Heart right ventricle (tissue), 16 donors: ENCODE results near the gene NCCRP1. TPM values are rescaled to one million over a fixed set of nuclear protein-coding genes. Genes with fewer than 3 reads are reported as not detected.

Experiments
- ATAC-seq, 8 donors: fragments of 200-7000 bp; cut with Tn5 transposase; one replicate each; pipeline ENCODE4 v1.9.1; 2020; ENCODE audit warnings: mild to moderate bottlenecking in 8 of 8, moderate library complexity in 8 of 8, moderate number of reproducible peaks in 1 of 8
- DNase-seq, 2 donors: peaks; one replicate each; pipeline ENCODE4 v3.0.0-alpha.2; 2020
- H3K27ac ChIP-seq, 10 donors: fragments of 200-600 bp; sonication (generic) in 2 of 10; one replicate each; pipeline versions ENCODE4 v1.5.0 to v1.8.0; 2020 to 2022; ENCODE audit warnings: mild to moderate bottlenecking in 3 of 10
- H3K27me3 ChIP-seq, 7 donors: fragments of 200-600 bp; one replicate each; pipeline ENCODE4 v1.8.0; 2021 to 2022; ENCODE audit warnings: mild to moderate bottlenecking in 2 of 7
- H3K36me3 ChIP-seq, 9 donors: fragments of 200-600 bp; sonication (generic) in 1 of 9; one replicate each; pipeline versions ENCODE4 v1.5.0 to v1.8.0; 2020 to 2022; ENCODE audit warnings: mild to moderate bottlenecking in 2 of 9
- H3K4me1 ChIP-seq, 9 donors: fragments of 200-600 bp; sonication (generic) in 1 of 9; one replicate each; pipeline versions ENCODE4 v1.5.0 to v1.8.0; 2020 to 2022; ENCODE audit warnings: mild to moderate bottlenecking in 4 of 9
- H3K4me3 ChIP-seq, 10 donors: fragments of 200-600 bp; sonication (generic) in 2 of 10; one replicate each; pipeline versions ENCODE4 v1.5.0 to v1.8.0; 2020 to 2022; ENCODE audit warnings: mild to moderate bottlenecking in 7 of 10, moderate library complexity in 2 of 10
- H3K9me3 ChIP-seq, 11 donors: fragments of 200-600 bp in 10 of 11; sonication (generic) in 2 of 11; one replicate each; pipeline versions ENCODE4 v1.5.0 to v1.8.0; 2013 to 2022; ENCODE audit warnings: mild to moderate bottlenecking in 2 of 11, control low read depth in 1 of 11, moderate library complexity in 1 of 11
- WGBS, 2 donors: extraction: QIAGEN DNeasy Blood & Tissue Kit; methylation state at CpG; one replicate each; pipeline ENCODE4 v1.1.7; 2013; ENCODE audit warnings: inconsistent platforms in 1 of 2; 5-methylcytosine and 5-hydroxymethylcytosine counted together
- intact Hi-C, 10 donors: fragments of 100-400 bp; cut with DNase I; formaldehyde crosslinking; loops; one replicate each; pipeline versions ENCODE4 v1.11.1 to v1.14.2; 2022
- polyA plus RNA-seq, 2 donors: library from polyadenylated mRNA; stranded (reverse); fragments of 200-250 nt; gene quantifications; one replicate each; pipeline ENCODE4 v1.2.3, GENCODE V29; 2013
- total RNA-seq, 10 donors: library from RNA; stranded (reverse); fragmentation: NEBNext Ultra II Directional in 3 of 10; extraction: Animal tissue kit (Norgen Biotek cat#: 25700) in 3 of 10; gene quantifications; one replicate each; pipeline versions ENCODE4 v1.2.1 to v1.2.4, GENCODE V29; 2021 to 2023
- TF ChIP-seq, protein P1 (sequence below), 9 donors: fragments of 200-600 bp; sonication (generic) in 2 of 9; IDR thresholded peaks; one replicate each; pipeline versions ENCODE4 v1.5.0 to v1.8.0; 2021 to 2022; ENCODE audit warnings: antibody characterized with exemption in 9 of 9, mild to moderate bottlenecking in 5 of 9, moderate library complexity in 1 of 9
- donor health status: Arrhythmogenic right ventricular cardiomyopathy.
- donor health status: ischemic (EF 13 %, LVEDD 7.1; RV severe dilation, severe dysfunction).
- donor health status: healthy with polysubstance abuse.
- donor health status: DM: no; HTN: yes; CAD: no.
- donor health status: DM: no; HTN: no; CAD: no.
- donor health status: ischemic (EF 25% LVEDD 6.9; RV normal size, moderate dysfunction).
- donor health status: ischemic (EF 25% LVEDD 5.7; RV mildly dilated, moderate dysfunction).
- donor health status: healthy.
- donor health status: DM: yes; HTN: yes; CAD: no.
- donor health status: Ischemic cardiomyopathy.
- donor health status: ischemic (EF 35%, LVEDD 5.7; RV mildly dilated, moderate dysfunction).
- donor health status: nonischemic (EF 11% LVEDD 7.7; RV severe dilation, severe dysfunction).
- donor health status: DM: yes; HTN: yes; CAD: no.
- donor health status: PGD.
- donor health status: ischemic (EF 29% LVEDD 5.4; RV normal size, mild dysfunction).
- donor health status: nonischemic (EF 23%, LVEDD 6.1; RV moderate dilation, normal function).

NCCRP1 gene
- total and polyA plus RNA-seq, 12 donors = 0.03 TPM; not detected in 11

DNA sequence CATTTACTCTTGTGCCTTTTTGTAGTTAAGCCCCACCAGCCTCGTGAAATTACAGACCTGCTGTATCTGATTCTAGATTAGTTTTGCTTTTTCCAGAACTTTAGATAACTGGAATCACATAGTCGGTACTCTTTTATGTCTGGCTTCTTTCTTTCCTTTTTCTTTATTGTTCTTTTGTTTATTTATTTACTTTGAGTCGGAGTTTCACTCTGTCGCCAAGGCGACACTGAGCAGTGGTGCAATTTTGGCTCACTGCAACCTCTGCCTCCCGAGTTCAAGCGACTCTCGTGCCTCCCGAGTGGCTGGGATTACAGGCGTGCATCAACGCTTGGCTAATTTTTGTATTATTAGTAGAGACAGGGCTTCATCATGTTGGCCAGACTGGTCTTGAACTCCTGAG, 6.0 kb upstream of the NCCRP1 start:
- DNase-seq (no peak), ATAC-seq (no peak)
- intact Hi-C loops = loop anchor here in 3 of 10 donors (10.0 kb wide), 2 partner anchors 76 to 134 kb away; partner anchors contain the start of gene LRFN1 (in 2 of the 3)
- peaks cover 0 to 76% (median 50%) of the 10 kb centered on the region in 7 donors for H3K27me3 ChIP-seq
- H3K36me3 ChIP-seq = no peaks in the 10 kb centered on the region
- WGBS, 2 donors = 48 to 51% methylated on average over 11 of the region's 11 CpGs
- no peak overlapping the region for H3K4me3 ChIP-seq
- no peaks in the 10 kb centered on the region for H3K4me1 ChIP-seq
- H3K9me3 ChIP-seq = no peaks in the 10 kb centered on the region
- TF ChIP-seq, protein P1, sequence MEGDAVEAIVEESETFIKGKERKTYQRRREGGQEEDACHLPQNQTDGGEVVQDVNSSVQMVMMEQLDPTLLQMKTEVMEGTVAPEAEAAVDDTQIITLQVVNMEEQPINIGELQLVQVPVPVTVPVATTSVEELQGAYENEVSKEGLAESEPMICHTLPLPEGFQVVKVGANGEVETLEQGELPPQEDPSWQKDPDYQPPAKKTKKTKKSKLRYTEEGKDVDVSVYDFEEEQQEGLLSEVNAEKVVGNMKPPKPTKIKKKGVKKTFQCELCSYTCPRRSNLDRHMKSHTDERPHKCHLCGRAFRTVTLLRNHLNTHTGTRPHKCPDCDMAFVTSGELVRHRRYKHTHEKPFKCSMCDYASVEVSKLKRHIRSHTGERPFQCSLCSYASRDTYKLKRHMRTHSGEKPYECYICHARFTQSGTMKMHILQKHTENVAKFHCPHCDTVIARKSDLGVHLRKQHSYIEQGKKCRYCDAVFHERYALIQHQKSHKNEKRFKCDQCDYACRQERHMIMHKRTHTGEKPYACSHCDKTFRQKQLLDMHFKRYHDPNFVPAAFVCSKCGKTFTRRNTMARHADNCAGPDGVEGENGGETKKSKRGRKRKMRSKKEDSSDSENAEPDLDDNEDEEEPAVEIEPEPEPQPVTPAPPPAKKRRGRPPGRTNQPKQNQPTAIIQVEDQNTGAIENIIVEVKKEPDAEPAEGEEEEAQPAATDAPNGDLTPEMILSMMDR (IDR thresholded peaks at IDR 0.05) = no peak
- H3K27ac ChIP-seq = no peak overlapping the region

DNA sequence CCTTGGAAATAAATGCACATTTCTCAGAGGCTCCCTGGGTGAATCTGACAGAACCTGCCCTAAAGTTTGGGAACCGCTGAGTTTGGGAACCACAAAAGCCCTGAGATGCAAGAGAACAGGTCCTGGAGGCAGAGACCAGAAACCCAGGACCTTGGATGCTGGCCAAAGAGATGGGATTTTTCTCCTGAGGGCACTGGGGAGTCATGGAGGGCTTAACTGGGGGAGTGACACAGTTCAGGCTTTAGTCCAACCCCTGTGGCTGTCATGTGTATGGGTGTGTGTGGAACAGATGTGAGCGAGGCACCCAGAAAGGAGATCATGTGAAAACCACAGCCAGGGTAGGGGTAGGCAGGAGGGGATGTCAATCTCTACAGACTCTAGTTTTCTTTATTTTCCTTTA, 3.9 kb upstream of the NCCRP1 start:
- H3K4me3 ChIP-seq = no peak overlapping the region
- DNase-seq (no peak), ATAC-seq (no peak)
- TF ChIP-seq, protein P1 (IDR thresholded peaks at IDR 0.05) = no peak
- H3K27me3 ChIP-seq = peaks cover 11 to 88% (median 66%) of the 10 kb centered on the region in 7 donors
- H3K36me3 ChIP-seq = no peaks in the 10 kb centered on the region
- peaks cover 0 to 5% (median 0%) of the 10 kb centered on the region in 9 donors for H3K4me1 ChIP-seq
- intact Hi-C loops = loop anchor here in 3 of 10 donors (10.0 kb wide), 2 partner anchors 78 to 132 kb away; partner anchors contain the start of gene LRFN1 (in 2 of the 3)
- no peak overlapping the region for H3K27ac ChIP-seq
- WGBS, 2 donors = 78 to 85% methylated on average over 2 of the region's 2 CpGs
- no peaks in the 10 kb centered on the region for H3K9me3 ChIP-seq

DNA sequence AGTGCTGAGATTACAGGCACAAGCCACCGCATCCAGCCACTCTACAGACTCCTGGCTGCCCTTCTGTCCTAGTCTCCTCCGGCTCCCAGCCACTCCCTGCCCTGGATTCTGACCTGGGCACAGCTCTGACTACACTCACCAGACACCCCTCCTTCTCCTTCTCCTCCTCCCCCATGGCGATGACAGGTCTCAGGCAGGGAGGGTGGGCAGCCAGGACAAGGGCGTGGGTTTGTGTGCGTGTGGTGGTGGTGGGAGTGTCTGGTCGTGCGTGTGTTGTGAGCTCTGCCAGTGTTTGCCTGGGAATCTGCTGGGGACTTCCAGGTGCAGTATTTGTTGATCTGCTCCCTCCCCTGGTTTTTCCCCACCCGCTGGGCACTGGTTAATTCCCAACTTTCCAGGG, 3.0 kb upstream of the NCCRP1 start:
- H3K4me1 ChIP-seq = peaks cover 0 to 5% (median 0%) of the 10 kb centered on the region in 9 donors
- ATAC-seq (no peak), DNase-seq (no peak)
- H3K27ac ChIP-seq = no peak overlapping the region
- H3K36me3 ChIP-seq = no peaks in the 10 kb centered on the region
- H3K4me3 ChIP-seq = no peak overlapping the region
- 15 to 25% methylated on average over 8 of the region's 8 CpGs for WGBS, 2 donors
- TF ChIP-seq, protein P1 (IDR thresholded peaks at IDR 0.05) = no peak
- intact Hi-C loops = loop anchor here in 3 of 10 donors (10.0 kb wide), 2 partner anchors 79 to 131 kb away; partner anchors contain the start of gene LRFN1 (in 2 of the 3)
- no peaks in the 10 kb centered on the region for H3K9me3 ChIP-seq
- peaks cover 11 to 88% (median 66%) of the 10 kb centered on the region in 7 donors for H3K27me3 ChIP-seq

DNA sequence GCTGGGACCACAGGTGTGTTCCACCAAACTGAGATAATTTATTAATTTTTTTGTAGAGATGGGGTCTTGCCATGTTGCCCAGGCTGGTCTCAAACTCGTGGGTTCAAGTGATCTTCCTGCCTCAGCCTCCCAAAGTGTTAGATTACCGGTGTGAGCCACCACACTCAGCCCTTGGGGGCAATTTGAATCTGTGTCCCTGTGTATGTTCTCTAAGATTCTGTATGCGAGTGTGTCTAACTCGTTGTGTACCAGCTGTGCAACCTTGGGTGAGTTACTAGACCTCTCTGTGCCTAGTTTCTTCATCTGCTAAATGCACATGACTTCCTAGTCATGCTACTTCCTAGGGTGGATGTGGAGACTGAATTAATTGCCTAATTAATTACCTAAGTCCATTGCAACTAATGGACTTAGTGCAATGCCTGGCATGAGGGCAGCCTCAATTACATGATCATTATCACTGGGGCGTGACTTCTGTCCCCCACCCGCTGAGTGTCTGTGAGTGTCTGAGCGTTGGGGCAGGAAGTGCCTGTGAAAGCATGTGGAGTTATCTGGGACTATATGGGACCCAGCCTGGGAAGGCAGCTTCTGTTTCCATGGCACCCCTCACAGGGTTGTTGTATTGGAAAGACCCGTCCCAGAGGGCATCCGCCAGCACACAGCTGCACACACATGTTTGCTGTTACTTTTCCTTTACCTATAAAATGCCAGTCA, 1.8 kb upstream of the NCCRP1 start:
- Histone ChIP-seq H3K36me3 (no peaks in the 10 kb centered on the region), H3K4me3 (no peak overlapping the region), H3K4me1 (peaks cover 0 to 5% (median 0%) of the 10 kb centered on the region in 9 donors), H3K27ac (no peak overlapping the region), H3K27me3 (peaks cover 11 to 88% (median 75%) of the 10 kb centered on the region in 7 donors), H3K9me3 (no peaks in the 10 kb centered on the region)
- ATAC-seq (no peak), DNase-seq (no peak)
- 43 to 44% methylated on average over 9 of the region's 9 CpGs for WGBS, 2 donors
- intact Hi-C loops = loop anchor here in 3 of 10 donors (10.0 kb wide), 2 partner anchors 80 to 130 kb away; partner anchors contain the start of gene LRFN1 (in 2 of the 3)
- TF ChIP-seq, protein P1 (IDR thresholded peaks at IDR 0.05) = no peak
